WI38 (cell line): ENCODE results near the gene CNIH1.

Experiments used
- H3K4me3 ChIP-seq: 2 replicates; pipeline ENCODE4 v1.5.1; 2011; ENCODE audit warnings: low read depth, mild to moderate bottlenecking, control low read depth, low read length
- CTCF ChIP-seq: IDR thresholded peaks from 2 replicates; pipeline ENCODE4 v1.5.1; 2012; ENCODE audit warnings: low read depth, mild to moderate bottlenecking, control low read depth, low read length

The CNIH1 gene

GRCh38 chr14:54440873-54441868 is at the start of gene CNIH1:
TSS of gene CNIH1 (minus strand) at chr14:54441374. CDS start at chr14:54441327, 47 bp downstream.
- peak; percentile 88 for TF ChIP-seq CTCF

GRCh38 chr14:54490445-54491175 is 49.4 kb upstream of the CNIH1 start:
- TF ChIP-seq CTCF, result no peak
- no peak overlapping the region for H3K4me3 ChIP-seq

More at GRCh38 chr14:54440873-54441868, at the start of gene CNIH1:
- peak within 1 kb of the TSS; percentile 83 for H3K4me3 ChIP-seq

GRCh38 chr14:54489731-54490444 is 48.7 kb upstream of the CNIH1 start:
- no peak for TF ChIP-seq CTCF
- peak overlapping the region; percentile 80 for H3K4me3 ChIP-seq

GRCh38 chr14:54489318-54489683 is 48.1 kb upstream of the CNIH1 start:
- no peak for TF ChIP-seq CTCF
- H3K4me3 ChIP-seq, result peak overlapping the region; percentile 80

GRCh38 chr14:54488646-54489317 is 47.6 kb upstream of the CNIH1 start, which contains the start of gene GMFB:
TSS of gene GMFB (minus strand) at chr14:54488980. CDS start at chr14:54488927, 53 bp downstream.
- H3K4me3 ChIP-seq, result peak within 1 kb of the TSS; percentile 80
- TF ChIP-seq CTCF, result peak; percentile 45

- TF ChIP-seq CTCF, result no peak
- peak overlapping the region; percentile 80 for H3K4me3 ChIP-seq
These were observed 47.1 kb upstream of the CNIH1 start for GRCh38 chr14:54488318-54488645.
